Measurements from ENCODE around the gene SIK3.

The SIK3 gene

DNA sequence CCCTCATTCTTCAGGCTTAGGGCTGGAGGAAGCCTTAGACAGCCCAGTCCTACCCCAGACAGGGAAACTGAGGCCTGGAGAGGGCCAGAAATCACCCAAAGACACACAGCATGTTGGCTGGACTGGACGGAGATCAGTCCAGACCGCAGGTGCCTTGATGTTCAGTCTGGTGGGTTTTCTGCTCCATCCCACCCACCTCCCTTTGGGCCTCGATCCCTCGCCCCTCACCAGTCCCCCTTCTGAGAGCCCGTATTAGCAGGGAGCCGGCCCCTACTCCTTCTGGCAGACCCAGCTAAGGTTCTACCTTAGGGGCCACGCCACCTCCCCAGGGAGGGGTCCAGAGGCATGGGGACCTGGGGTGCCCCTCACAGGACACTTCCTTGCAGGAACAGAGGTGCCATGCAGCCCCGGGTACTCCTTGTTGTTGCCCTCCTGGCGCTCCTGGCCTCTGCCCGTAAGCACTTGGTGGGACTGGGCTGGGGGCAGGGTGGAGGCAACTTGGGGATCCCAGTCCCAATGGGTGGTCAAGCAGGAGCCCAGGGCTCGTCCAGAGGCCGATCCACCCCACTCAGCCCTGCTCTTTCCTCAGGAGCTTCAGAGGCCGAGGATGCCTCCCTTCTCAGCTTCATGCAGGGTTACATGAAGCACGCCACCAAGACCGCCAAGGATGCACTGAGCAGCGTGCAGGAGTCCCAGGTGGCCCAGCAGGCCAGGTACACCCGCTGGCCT, 267.9 kb downstream of the SIK3 start:
- ChIA-PET POLR2A (no interaction called here), CTCF (interaction anchor here (0.9 to 1.9 kb wide), 4 partner anchors 10 to 276 kb away, joined by 4 to 8 read pairs (median 6); partner anchors contain the start of gene APOA5)
- DNase-seq (ENCODE audit: low read depth, low spot score), result no peak
- no peak overlapping the region for H3K4me3 ChIP-seq (ENCODE audit: low read depth, low read length)
- TF ChIP-seq, protein P1, sequence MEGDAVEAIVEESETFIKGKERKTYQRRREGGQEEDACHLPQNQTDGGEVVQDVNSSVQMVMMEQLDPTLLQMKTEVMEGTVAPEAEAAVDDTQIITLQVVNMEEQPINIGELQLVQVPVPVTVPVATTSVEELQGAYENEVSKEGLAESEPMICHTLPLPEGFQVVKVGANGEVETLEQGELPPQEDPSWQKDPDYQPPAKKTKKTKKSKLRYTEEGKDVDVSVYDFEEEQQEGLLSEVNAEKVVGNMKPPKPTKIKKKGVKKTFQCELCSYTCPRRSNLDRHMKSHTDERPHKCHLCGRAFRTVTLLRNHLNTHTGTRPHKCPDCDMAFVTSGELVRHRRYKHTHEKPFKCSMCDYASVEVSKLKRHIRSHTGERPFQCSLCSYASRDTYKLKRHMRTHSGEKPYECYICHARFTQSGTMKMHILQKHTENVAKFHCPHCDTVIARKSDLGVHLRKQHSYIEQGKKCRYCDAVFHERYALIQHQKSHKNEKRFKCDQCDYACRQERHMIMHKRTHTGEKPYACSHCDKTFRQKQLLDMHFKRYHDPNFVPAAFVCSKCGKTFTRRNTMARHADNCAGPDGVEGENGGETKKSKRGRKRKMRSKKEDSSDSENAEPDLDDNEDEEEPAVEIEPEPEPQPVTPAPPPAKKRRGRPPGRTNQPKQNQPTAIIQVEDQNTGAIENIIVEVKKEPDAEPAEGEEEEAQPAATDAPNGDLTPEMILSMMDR (IDR thresholded peaks at IDR 0.05; ENCODE audit: insufficient read depth, low read length, missing control alignments), result no peak

DNA sequence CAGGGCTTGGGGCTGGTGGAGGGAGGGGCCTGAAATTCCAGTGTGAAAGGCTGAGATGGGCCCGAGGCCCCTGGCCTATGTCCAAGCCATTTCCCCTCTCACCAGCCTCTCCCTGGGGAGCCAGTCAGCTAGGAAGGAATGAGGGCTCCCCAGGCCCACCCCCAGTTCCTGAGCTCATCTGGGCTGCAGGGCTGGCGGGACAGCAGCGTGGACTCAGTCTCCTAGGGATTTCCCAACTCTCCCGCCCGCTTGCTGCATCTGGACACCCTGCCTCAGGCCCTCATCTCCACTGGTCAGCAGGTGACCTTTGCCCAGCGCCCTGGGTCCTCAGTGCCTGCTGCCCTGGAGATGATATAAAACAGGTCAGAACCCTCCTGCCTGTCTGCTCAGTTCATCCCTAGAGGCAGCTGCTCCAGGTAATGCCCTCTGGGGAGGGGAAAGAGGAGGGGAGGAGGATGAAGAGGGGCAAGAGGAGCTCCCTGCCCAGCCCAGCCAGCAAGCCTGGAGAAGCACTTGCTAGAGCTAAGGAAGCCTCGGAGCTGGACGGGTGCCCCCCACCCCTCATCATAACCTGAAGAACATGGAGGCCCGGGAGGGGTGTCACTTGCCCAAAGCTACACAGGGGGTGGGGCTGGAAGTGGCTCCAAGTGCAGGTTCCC, 268.6 kb downstream of the SIK3 start, which contains the start of gene APOC3:
Gene APOC3 (plus strand): TSS at position 383 of the 659 bp plus-strand sequence. CDS start 676 bp downstream, outside the sequence.
- POLR2A ChIA-PET, result no interaction called here
- no peak for DNase-seq (ENCODE audit: low read depth, low spot score)
- CTCF ChIA-PET, result interaction anchor here (0.8 to 1.9 kb wide), 5 partner anchors 8 to 276 kb away, joined by 3 to 8 read pairs (median 6); partner anchors contain the start of gene APOA5
- TF ChIP-seq, protein P1 (IDR thresholded peaks at IDR 0.05; ENCODE audit: insufficient read depth, low read length, missing control alignments), result no peak
- no peak within 1 kb of the TSS for H3K4me3 ChIP-seq (ENCODE audit: low read depth, low read length)

DNA sequence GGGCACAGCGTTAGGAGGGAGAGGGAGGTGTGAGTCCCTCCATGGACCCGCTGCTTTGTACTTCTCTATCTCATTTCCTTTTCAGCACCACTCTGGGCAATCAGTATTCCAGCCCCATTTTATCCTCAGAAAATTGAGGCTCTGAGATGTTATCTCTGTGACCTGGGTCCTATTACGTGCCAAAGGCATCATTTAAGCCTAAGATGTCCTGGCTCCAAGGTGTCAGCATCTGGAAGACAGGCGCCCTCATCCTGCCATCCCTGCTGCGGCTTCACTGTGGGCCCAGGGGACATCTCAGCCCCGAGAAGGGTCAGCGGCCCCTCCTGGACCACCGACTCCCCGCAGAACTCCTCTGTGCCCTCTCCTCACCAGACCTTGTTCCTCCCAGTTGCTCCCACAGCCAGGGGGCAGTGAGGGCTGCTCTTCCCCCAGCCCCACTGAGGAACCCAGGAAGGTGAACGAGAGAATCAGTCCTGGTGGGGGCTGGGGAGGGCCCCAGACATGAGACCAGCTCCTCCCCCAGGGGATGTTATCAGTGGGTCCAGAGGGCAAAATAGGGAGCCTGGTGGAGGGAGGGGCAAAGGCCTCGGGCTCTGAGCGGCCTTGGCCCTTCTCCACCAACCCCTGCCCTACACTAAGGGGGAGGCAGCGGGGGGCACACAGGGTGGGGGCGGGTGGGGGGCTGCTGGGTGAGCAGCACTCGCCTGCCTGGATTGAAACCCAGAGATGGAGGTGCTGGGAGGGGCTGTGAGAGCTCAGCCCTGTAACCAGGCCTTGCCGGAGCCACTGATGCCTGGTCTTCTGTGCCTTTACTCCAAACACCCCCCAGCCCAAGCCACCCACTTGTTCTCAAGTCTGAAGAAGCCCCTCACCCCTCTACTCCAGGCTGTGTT, 269.4 kb downstream of the SIK3 start:
- CTCF ChIA-PET, result interaction anchor here (0.7 to 1.9 kb wide), 5 partner anchors 9 to 277 kb away, joined by 3 to 8 read pairs (median 6); no protein-coding TSS in a partner anchor

DNA sequence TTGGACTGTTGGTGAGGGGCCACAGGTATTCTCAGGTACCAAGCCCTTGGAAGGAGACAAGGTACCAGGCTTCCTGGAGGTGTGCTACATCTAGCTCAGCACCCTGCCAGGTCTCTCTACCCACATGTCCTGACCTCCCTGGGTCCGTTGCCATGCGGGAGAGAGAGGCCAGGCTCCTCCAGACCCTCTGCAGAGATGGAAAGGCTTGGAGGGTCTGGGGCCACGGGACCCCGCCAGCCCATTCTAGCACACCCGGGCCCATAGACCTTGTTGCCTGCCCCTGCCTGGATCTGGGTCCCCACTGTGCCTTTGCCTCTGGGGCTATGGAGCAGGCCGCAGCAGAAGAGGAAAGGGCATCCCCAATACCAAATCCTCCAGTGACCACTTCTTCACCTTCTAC, 270.8 kb downstream of the SIK3 start:
- POLR2A ChIA-PET, result no interaction called here
- TF ChIP-seq, protein P1 (IDR thresholded peaks at IDR 0.05; ENCODE audit: insufficient read depth, low read length, missing control alignments), result no peak
- no peak for DNase-seq (ENCODE audit: low read depth, low spot score)
- CTCF ChIA-PET, result no interaction called here
- no peak overlapping the region for H3K4me3 ChIP-seq (ENCODE audit: low read depth, low read length)

More for the DNA sequence above, 269.4 kb downstream of the SIK3 start:
- no peak overlapping the region for H3K4me3 ChIP-seq (ENCODE audit: low read depth, low read length)
- POLR2A ChIA-PET, result no interaction called here
- no peak for DNase-seq (ENCODE audit: low read depth, low spot score)
- TF ChIP-seq, protein P1 (IDR thresholded peaks at IDR 0.05; ENCODE audit: insufficient read depth, low read length, missing control alignments), result no peak

DNA sequence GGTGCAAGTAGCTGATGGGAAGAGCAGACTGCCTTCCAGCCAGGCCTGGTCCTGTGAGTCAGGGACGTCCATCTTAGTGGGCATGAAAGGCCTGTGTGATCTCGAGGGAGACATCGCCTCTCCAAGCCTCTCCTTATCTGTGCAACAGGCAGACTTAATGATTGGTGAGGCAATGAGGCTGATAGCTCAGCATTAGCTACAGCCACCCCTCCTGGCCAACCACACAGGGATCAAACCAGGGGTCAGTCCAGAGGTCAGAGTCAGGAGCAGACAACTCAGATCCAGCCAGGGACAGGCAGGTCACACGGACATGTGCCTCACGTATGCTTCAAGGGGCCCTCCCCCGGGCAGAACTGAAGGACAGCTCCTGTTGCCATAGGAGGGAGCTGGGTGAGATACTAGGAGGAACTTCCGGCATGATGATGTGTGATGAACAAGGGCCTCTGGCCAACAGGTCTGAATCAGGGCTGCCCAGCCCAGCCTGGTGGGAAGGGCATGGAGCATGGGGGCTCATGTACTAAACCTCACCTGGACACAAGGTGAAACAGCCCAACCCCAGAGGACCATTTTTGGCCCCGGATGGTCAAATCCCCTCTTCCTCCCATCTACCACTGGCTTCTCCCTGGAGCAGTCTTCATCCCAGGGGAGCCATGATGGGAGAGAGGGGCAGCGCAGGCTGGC, 271.3 kb downstream of the SIK3 start:
- TF ChIP-seq, protein P1 (IDR thresholded peaks at IDR 0.05; ENCODE audit: insufficient read depth, low read length, missing control alignments), result no peak
- ChIA-PET POLR2A (no interaction called here), CTCF (interaction anchor here (2.1 kb wide), 1 partner anchor 9 kb away, joined by 9 read pairs; no protein-coding TSS in a partner anchor)
- no peak for DNase-seq (ENCODE audit: low read depth, low spot score)
- no peak overlapping the region for H3K4me3 ChIP-seq (ENCODE audit: low read depth, low read length)

All from AG04449 (cell line).